Forelimb muscle (tissue), 1 donor: ENCODE measurements around the gene TNMD. TPM values are rescaled to one million over a fixed set of nuclear protein-coding genes. Genes with fewer than 3 reads are reported as not detected.

Experiments used
- DNase-seq: peaks from one replicate; pipeline ENCODE4 v3.0.0-alpha.2; 2013; ENCODE audit warnings: low read depth
- polyA plus RNA-seq: library from polyadenylated mRNA; unstranded; fragments of 120-200 nt; gene quantifications from one replicate; pipeline ENCODE4 v1.2.1, GENCODE V29; 2013; ENCODE audit not compliant: insufficient read length

Gene TNMD
- polyA plus RNA-seq, 1 donor, result 68.7 TPM

GRCh38 chrX:100643956-100644860, 59.5 kb downstream of the TNMD start, which contains the start of gene SRPX2:
Gene SRPX2 (plus strand): TSS chrX:100644199. CDS start chrX:100646323, 2,124 bp downstream.
- DNase-seq, result peak; percentile 49

- no peak for DNase-seq
Measured at GRCh38 chrX:100645106-100645505, 60.4 kb downstream of the TNMD start.

- DNase-seq, result no peak
Measured at GRCh38 chrX:100647095-100647494, 62.4 kb downstream of the TNMD start.

GRCh38 chrX:100647739-100648138, 63.0 kb downstream of the TNMD start:
- DNase-seq, result no peak

GRCh38 chrX:100648458-100649417, 64.0 kb downstream of the TNMD start:
- no peak for DNase-seq

Other genes with a start within 250 kb of the TNMD start
- gene PCDH19, start 174.7 kb upstream of the TNMD start, polyA plus RNA-seq, result 3.8 TPM
- gene TSPAN6, start 51.9 kb downstream of the TNMD start, polyA plus RNA-seq, result 23.1 TPM
- 25.2 TPM for gene SRPX2, start 59.3 kb downstream of the TNMD start, polyA plus RNA-seq
- gene SYTL4, start 147.2 kb downstream of the TNMD start, polyA plus RNA-seq, result 6.6 TPM
- 10.0 TPM for gene CSTF2, start 235.5 kb downstream of the TNMD start, polyA plus RNA-seq